Right renal pelvis (tissue), 4 donors: ENCODE data around the gene HMG20B. TPM values are rescaled to one million over a fixed set of nuclear protein-coding genes. Genes with fewer than 3 reads are reported as not detected.

Source experiments
- DNase-seq, 4 donors: peaks; one replicate each; pipeline ENCODE4 v3.0.0-alpha.2; 2013; ENCODE audit warnings: low read depth in 4 of 4, low spot score in 3 of 4, missing footprints in 1 of 4
- polyA plus RNA-seq, 4 donors: library from polyadenylated mRNA; unstranded; fragments of 120-200 nt; gene quantifications; one replicate each; pipeline ENCODE4 v1.2.1, GENCODE V29; 2013; ENCODE audit not compliant: insufficient read length in 4 of 4

HMG20B gene
- polyA plus RNA-seq, 4 donors, result 72.9 to 95.8 (median 74.2) TPM

GRCh38 chr19:3536429-3537100 lies 36.2 kb upstream of the HMG20B start:
- DNase-seq, result no peak

GRCh38 chr19:3537101-3537437 lies 35.7 kb upstream of the HMG20B start:
- no peak for DNase-seq

- no peak for DNase-seq
Measured at GRCh38 chr19:3537438-3538240, 35.1 kb upstream of the HMG20B start.

GRCh38 chr19:3538258-3538929 lies 34.4 kb upstream of the HMG20B start:
- no peak for DNase-seq

DNA sequence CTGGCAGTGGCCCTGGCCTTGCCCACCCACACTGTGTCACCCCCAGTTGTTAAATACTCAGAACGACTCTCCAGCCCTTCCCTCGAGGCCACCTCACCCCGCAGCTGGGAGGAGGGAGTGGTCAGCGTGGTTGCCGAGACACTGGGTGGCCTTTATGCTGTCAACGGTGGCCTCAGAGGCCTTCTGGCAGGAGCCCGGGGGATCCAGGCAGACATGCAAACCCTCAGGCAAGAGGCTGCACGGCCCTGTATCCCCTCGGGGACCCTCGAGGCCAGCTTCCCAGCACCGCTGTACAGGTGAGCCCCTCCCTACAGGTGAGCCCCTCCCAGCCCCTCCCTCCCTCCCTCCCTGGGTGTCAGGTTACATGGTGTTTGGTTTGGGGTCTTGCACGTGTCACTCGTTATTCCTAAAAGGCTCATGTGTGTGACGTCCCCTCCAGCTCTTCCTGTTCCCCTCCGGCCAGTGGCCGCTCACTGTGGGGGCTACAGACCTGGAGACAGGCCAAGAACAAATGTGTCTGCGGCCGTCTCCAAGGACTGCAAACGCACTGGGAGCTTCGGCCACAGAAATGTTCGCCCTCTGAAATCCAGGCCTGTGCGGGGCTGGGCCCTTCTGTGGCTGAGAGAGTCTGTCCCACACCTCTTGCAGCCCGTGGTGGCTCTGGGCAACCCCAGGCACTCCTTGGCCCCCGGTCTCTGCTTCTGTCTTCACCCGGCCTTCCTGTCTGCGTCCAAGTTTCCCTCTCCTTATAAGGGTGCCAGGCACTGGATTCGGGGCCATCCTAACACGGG lies 33.6 kb upstream of the HMG20B start, which contains the start of gene TEKTIP1:
TSS of gene TEKTIP1 (plus strand) at position 210 of the 791 bp plus-strand sequence. CDS start at position 214, 4 bp downstream.
- no peak for DNase-seq

GRCh38 chr19:3539756-3540118 lies 33.0 kb upstream of the HMG20B start:
- no peak for DNase-seq

DNA sequence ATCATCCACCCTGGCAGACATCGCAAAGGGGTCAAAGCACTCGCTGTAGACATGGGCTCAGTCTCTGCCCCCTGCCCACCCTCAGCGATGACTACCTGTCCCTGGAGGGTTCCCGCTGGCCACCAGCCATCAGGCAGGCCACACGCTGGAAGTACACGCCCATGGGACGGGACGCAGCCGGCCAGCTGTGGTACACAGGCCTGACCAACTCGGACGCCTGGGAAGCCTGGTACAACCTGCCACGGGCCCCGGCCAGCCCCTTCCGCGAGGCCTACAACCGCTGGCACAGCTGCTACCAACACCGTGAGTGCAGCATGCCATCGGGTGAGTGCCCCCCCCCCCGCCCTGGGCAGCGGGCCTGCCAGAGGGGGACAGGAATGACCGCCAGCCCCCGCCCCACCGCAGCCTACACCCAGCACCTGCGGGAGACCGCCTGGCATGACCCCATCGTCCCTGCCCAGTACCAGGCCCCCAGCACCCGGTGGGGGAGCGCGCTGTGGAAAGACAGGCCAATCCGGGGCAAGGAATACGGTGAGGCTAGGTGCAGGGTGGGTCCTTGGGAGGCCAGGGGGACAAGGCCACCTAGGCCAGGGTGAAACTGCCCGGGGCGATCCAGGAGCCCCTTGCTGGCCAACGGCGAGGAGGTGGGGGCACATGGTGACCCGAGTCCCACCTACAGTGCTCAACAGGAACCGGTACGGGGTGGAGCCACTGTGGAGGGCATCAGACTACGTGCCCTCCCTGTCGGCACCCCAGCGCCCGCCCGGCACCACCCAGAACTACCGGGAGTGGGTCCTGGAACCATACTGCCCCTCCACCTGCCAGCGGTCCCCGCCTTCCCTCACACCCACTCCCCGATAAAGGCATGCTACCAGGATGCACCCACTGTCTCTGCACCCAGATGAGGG lies 29.3 kb upstream of the HMG20B start:
- no peak for DNase-seq

GRCh38 chr19:3544058-3544376 lies 28.7 kb upstream of the HMG20B start:
- DNase-seq, result no peak

DNA sequence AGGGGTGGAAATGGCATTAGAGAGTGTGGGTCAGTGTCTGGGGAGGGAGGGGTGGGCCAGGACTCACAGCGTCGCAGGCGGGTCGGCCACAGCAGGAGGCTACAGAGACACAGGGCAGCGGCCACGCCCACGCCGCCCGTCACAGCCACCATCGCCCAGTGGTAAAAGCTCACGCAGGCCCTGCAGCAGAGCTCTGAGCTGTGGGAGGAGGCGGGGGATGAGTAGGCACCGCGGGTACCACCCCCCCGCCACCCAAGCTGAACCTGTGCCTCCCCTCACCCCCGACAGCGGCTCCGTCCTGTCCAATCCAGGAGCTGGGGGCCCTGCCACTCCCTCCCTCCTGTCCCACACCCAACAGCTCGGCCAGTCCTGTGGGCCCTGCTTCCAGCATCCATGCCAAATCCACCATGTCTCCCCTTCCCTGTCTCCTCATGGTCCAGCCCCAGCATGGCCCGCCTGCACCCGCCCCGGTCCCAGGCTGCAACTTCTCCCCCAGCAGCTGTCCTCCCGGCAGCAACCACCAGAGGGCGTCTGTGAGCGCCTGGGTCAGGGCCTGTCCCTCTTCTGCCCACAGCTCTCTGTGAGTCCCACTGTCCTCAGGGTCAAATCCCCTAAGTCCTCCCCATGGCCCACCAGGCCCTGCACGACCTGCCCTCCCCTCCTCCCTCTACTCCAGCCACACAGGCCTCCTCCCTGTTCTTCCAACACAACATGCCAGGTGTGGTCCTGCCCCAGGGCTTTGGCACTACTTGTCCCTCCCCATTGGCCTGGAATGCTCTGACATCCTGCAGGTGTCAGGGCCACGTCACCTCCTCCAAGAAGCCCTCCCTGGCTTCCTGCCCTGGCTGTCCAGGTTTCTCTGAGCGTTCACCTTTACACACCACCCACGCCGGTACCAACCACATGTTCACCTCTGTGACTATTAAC lies 27.7 kb upstream of the HMG20B start:
- DNase-seq, result no peak

- DNase-seq, result no peak
Measured at GRCh38 chr19:3545669-3546034, 27.1 kb upstream of the HMG20B start.

DNA sequence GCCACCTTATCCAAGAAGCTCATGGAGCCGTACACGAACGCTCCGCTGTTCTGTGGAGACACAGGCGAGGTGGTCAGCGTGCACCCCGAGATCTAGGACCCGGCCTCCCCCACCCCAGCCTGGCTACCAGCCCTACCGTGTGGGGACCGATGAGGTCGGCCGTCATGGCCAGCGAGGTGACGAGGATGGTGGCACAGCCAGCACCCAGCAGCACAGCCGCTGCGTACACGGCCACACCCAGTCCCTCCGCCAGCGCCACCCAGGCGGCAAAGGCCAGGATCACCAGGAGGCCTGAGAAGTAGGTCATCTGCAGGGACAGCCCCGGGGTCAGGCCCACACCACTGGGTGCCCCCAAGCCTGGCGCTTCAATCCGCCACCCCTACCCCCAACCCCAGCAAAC lies 26.6 kb upstream of the HMG20B start:
- no peak for DNase-seq

GRCh38 chr19:3547301-3547731 lies 25.4 kb upstream of the HMG20B start:
- DNase-seq, result no peak

DNA sequence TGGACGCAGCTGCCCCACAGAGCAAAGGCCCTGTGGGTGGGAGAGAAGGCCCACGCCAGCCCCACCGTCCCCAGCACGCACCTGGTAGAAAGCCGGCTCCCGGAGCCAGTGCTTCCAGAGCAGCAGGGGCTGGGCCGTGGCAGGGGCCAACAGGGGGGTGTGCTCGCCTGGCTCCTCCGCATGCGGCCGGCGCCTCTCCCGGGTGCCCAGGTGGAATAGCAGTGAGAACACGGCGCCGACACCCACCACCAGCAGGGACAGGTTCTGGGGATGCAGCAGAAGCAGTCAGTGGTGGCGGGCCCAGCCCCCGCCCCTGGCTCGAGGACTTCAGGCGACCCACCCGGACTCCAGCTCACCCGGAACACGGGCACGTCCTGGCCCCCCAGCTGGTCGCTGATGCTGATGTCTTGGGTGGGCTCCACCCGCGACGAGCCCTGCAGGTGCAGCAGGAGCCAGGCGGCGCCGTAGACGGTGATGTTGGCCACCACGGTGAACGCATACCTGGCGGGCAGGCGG lies 24.9 kb upstream of the HMG20B start:
- DNase-seq, result no peak

DNA sequence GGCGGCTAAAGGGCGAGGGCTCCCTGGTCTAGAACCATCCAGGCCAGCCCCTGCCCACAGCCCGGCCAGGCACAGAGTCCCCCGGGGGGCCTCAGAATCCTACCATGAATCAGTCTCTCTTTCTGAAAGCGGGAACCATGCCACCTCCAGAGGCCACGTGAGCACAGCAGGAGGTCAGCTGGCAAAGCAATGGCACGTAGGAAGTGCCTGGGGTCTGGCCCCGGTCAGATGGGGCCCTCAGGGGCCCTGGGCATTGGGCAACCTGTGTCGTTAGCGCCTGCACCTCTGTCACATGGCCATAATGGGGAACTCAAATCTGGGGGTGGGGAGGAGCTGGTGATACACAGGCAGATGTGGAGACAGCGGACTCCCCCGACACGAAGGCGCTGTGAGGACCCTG lies 24.1 kb upstream of the HMG20B start:
- no peak for DNase-seq

DNA sequence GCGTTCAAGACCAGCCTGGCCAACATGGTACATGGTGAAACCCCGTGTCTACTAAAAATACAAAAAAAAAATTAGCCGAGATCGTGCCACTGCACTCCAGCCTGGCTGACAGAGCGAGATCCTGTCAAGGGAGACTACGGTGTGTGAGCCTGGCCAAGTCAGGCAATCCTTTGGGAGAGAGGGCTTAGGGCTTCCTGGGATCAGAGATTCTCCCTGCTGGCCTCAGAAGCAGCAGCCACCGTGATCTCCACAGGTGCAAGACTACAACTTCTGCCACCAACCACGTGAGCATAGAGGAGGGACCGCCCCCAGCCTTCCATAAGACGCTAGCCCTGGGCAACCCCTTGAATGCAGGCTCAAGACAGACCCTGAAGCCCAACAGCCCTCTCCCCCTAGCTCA lies 22.9 kb upstream of the HMG20B start:
- no peak for DNase-seq

GRCh38 chr19:3550947-3551791 lies 21.6 kb upstream of the HMG20B start:
- DNase-seq, result no peak

DNA sequence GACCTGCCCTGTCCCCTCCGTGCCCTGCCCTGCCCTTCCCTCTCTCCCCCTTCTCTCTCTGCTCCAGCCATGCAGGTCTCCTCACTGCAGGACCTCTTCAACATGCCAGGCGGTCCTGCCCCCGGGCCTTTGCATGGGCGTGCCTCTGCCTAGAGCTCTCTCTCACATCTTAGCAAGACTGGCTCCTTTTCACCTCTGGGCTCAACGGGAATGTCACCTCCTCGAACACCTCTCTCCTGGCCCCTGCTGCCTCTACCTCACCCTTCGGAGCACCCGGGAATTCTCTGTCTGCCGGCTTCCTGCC lies 21.0 kb upstream of the HMG20B start:
- DNase-seq, result no peak
